KOPT-K1 (cell line): ENCODE data around the gene RNASE7.

Experiments used
- H3K27ac ChIP-seq: fragments of 200-600 bp; sonication (generic); 2 replicates; pipeline ENCODE4 v1.5.1; 2016; ENCODE audit warnings: antibody characterized with exemption, mild to moderate bottlenecking, low read depth, low read length; ENCODE audit not compliant: poor library complexity, severe bottlenecking
- H3K36me3 ChIP-seq: fragments of 200-600 bp; sonication (generic); 2 replicates; pipeline ENCODE4 v1.5.1; 2017; ENCODE audit warnings: antibody characterized with exemption, mild to moderate bottlenecking, low read length, moderate library complexity; ENCODE audit not compliant: insufficient read depth
- H3K9me3 ChIP-seq: fragments of 200-600 bp; sonication (generic); 2 replicates; pipeline ENCODE4 v1.5.1; 2017; ENCODE audit warnings: antibody characterized with exemption, low read length, mild to moderate bottlenecking; ENCODE audit not compliant: insufficient read depth, poor library complexity, severe bottlenecking

Gene RNASE7

DNA sequence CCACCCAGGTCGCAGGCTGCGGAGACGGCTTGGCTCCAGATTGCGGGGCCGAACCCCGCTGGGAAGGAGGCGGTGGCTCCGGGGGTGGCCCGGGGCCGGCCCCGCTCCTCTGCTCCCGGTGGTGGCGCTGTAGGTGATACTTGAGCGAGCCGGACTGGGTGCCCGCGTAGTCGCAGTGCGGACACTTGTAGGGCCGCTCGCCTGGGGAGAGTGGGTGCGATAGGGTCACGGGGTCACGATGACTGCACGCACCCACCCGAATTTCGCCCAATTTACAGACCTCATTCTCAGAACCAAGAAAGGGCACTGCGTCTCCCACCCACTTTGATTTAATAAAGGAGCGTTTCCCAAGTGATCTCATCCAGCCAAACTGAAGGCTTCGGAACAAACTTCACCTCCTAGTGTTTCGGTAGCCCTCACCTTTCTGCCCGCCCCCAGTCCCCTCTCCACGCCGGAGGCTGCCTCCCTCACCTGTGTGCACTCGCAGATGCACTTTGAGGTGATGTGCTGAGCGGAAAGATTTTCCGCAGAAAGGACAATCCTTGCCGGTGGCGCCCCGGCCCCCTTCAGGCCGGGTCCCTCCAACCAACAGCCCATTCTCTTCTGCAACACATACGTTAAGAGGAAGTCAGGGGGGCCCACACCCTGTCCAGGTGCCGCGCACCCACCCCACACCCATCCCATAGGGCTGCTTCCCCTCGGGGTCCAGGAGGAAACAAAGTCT is 48.9 kb downstream of the RNASE7 start:
- Histone ChIP-seq H3K36me3 (peaks cover 10% of the 10 kb centered on the region; the same call in 1 of the 2 replicates), H3K9me3 (no peaks in the 10 kb centered on the region), H3K27ac (no peak overlapping the region)

DNA sequence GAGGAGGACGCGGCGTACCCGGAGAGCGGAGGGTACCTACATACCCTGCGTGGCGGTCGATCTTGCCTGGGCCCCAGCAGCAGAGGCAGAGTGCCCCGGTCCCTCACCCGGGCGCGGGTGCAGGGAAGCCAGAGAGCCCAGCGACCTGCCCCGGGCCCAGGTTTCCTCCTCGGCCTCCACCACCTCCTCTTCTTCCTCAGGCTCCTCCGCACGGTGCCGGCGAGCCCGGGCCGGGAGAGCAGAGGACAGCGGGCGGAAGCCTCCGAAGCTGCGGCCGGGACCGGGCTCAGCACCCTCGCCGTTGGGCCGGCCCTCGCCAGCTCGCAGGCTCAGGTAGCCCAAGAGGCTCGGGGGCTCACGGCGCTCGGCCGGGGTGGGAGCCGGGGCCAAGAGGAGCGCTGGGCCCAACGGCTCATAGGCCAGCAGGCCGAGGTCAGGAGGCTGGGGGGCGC is 49.7 kb downstream of the RNASE7 start:
- Histone ChIP-seq H3K27ac (no peak overlapping the region), H3K9me3 (no peaks in the 10 kb centered on the region), H3K36me3 (peaks cover 10% of the 10 kb centered on the region; the same call in 1 of the 2 replicates)

DNA sequence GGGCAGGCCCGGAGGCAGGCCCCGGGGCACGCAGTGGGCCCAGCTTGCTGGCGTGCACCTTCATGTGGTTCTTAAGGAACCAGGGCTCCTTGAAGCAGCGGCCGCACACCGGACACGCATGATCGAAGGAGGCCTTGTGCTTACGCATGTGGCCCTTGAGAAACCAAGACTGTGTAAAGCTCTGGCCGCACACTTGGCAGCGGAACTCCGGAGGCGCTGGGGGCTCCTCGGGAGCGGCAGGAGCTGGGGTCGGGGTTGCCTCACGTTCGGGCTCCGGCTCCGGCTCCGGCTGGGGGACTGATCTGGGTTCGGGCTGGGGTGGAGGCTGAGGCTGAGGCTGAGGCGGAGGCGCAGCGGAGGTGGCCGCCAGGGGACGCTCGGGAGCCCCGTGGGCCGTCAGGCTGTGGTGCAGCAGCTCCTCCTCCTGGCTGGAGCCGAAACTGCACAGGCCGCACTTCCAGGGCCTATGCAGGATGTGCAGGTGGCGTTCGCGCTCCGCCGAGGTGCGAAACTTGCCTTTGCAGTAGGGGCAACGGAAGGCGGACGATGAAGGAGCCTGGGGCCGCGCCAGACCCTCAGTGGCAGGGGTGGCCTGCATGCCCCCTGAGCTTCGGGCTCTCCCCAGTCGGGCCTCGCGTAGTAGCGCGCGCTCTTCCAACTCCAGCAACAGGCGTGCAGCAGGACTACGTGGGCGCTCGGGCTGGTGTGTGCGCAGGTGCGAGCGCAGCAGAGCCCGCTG is 50.3 kb downstream of the RNASE7 start:
- Histone ChIP-seq H3K36me3 (peaks cover 10% of the 10 kb centered on the region; the same call in 1 of the 2 replicates), H3K27ac (no peak overlapping the region), H3K9me3 (no peaks in the 10 kb centered on the region)

DNA sequence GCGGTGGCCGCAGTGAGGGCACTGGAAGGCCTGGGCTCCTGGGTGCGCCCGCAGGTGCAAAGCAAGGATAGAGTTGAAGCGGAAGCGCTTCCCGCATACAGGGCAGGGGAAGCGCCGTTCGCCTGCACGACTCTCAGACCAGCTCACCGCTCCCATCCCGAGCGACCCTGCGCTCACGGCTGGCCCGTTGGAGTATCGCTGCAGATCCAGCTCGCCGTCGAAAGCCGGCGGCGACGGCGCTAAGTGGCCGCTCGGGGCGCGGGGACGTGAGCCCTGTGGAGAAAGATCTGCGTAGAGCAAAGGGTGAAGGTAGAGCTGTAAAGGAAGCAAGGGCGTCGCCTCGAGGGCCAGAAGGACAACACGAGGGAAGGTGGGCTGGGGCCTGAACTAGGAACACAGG is 50.9 kb downstream of the RNASE7 start:
- H3K9me3 ChIP-seq = no peaks in the 10 kb centered on the region
- H3K27ac ChIP-seq = no peak overlapping the region
- H3K36me3 ChIP-seq = peaks cover 10% of the 10 kb centered on the region; the same call in 1 of the 2 replicates
